Measurements from ENCODE around the gene COL4A3. TPM values are rescaled to one million over a fixed set of nuclear protein-coding genes. Genes with fewer than 3 reads are reported as not detected.
A peak's percentile ranks its signal among the peaks of the same experiment; 100 is the strongest.

COL4A3 gene
- total and polyA plus RNA-seq, 4 experiments from 2014 or later: 0.03 TPM; not detected in 3

DNA sequence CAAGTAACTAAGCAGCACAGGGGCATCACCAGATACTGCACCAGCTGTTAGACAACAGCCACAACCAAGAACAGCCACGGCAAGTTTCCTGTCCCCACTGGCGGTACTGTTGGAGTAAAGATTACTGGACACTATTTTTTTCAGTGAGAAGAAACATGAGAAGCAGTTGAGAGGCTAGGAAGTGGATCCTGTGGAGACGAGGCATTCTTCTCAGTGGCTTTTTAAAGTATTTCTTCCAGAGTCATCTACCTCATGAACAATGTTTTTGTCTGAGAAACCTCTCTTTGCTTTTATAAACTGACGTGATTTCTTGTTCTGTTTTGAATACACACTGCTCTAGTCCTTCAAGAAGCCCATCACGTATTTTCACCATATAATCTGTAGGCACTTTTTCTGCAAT is 195.9 kb downstream of the COL4A3 start:
- no peaks in the 10 kb centered on the region for H3K27me3 ChIP-seq (ENCODE audit: insufficient read depth, low read length)
- Mint-ChIP-seq H3K27ac (peak overlapping the region in 1 of 7 donors; percentile 45), H3K9me3 (no peaks in the 10 kb centered on the region), H3K4me3 (no peak overlapping the region), H3K27me3 (no peaks in the 10 kb centered on the region), H3K4me1 (no peaks in the 10 kb centered on the region), H3K36me3 (peaks cover 32 to 52% of the 10 kb centered on the region in 2 donors)
- no peak overlapping the region for H3K4me3 ChIP-seq (ENCODE audit: low read length in 2 of 2)
- CTCF ChIA-PET (ENCODE audit: partially characterized antibody): interaction anchor here (1.1 kb wide), 1 partner anchor 120 kb away, joined by 3 read pairs; no protein-coding TSS in a partner anchor
- POLR2A ChIA-PET (ENCODE audit: partially characterized antibody): no interaction called here
- no peak for DNase-seq
- peaks cover 21% of the 10 kb centered on the region for H3K36me3 ChIP-seq (ENCODE audit: insufficient read depth, low read length)
- H3K4me1 ChIP-seq (ENCODE audit: insufficient read depth, low read length): no peaks in the 10 kb centered on the region
- H3K27ac ChIP-seq (ENCODE audit: low read depth, low read length): no peak overlapping the region
- intact Hi-C loops (cut with micrococcal nuclease): loop anchor here (5.0 kb wide), 1 partner anchor 407 kb away; no protein-coding TSS in a partner anchor
- no peaks in the 10 kb centered on the region for H3K9me3 ChIP-seq (ENCODE audit: control insufficient read depth in 1 of 2, low read length in 2 of 2)

GRCh38 chr2:227363756-227364155 is 199.3 kb downstream of the COL4A3 start:
- H3K4me1 Mint-ChIP-seq: no peaks in the 10 kb centered on the region
- no peaks in the 10 kb centered on the region for H3K27me3 Mint-ChIP-seq
- no peaks in the 10 kb centered on the region for H3K27me3 ChIP-seq (ENCODE audit: insufficient read depth, low read length)
- no peaks in the 10 kb centered on the region for H3K9me3 Mint-ChIP-seq
- H3K36me3 Mint-ChIP-seq: peaks cover 16 to 26% of the 10 kb centered on the region in 2 donors
- intact Hi-C loops (cut with micrococcal nuclease): loop anchor here (5.0 kb wide), 1 partner anchor 404 kb away; no protein-coding TSS in a partner anchor
- H3K4me1 ChIP-seq (ENCODE audit: insufficient read depth, low read length): no peaks in the 10 kb centered on the region
- CTCF ChIA-PET (ENCODE audit: partially characterized antibody): no interaction called here
- no peaks in the 10 kb centered on the region for H3K9me3 ChIP-seq (ENCODE audit: control insufficient read depth in 1 of 2, low read length in 2 of 2)
- H3K36me3 ChIP-seq (ENCODE audit: insufficient read depth, low read length): peaks cover 7% of the 10 kb centered on the region
- no peak overlapping the region for H3K27ac ChIP-seq (ENCODE audit: low read depth, low read length)
- no peak overlapping the region for H3K27ac Mint-ChIP-seq
- H3K4me3 Mint-ChIP-seq: no peak overlapping the region
- no peak overlapping the region for H3K4me3 ChIP-seq (ENCODE audit: low read length in 2 of 2)
- DNase-seq: peak in 1 of 5 donors; percentile 6
- POLR2A ChIA-PET (ENCODE audit: partially characterized antibody): no interaction called here

Other genes with a start within 250 kb of the COL4A3 start
- gene COL4A4, start 419 bp upstream of the COL4A3 start, total RNA-seq: under 1 TPM in 1 of 2 experiments, not detected in 1; 0.03 TPM
- under 1 TPM in 1 of 2 donors, not detected in 1; 0.10 TPM for gene COL4A4, start 419 bp upstream of the COL4A3 start, polyA plus RNA-seq
- 10 to 100 TPM; 58.0 to 64.3 TPM for gene MFF, start 160.6 kb downstream of the COL4A3 start, total RNA-seq
- 100 to 1,000 TPM; 123 to 159 TPM for gene MFF, start 160.6 kb downstream of the COL4A3 start, polyA plus RNA-seq
- gene TM4SF20, start 214.7 kb downstream of the COL4A3 start, total RNA-seq: not detected
- not detected for gene TM4SF20, start 214.7 kb downstream of the COL4A3 start, polyA plus RNA-seq
- not detected for gene SCYGR1, start 223.3 kb downstream of the COL4A3 start, total RNA-seq
- gene SCYGR1, start 223.3 kb downstream of the COL4A3 start, polyA plus RNA-seq: not detected